ENCODE results near the gene HERPUD1.

- no peak for TF ChIP-seq ZNF841 (CRISPR knock-in tag; IDR thresholded peaks at IDR 0.05; ENCODE audit: borderline replicate concordance)
- no peak for TF ChIP-seq TCF12 (IDR thresholded peaks at IDR 0.05)
- TF ChIP-seq TCF12 (CRISPR knock-in tag; IDR thresholded peaks at IDR 0.05), result no peak
- TF ChIP-seq MYC (CRISPR knock-in tag; IDR thresholded peaks at IDR 0.05; ENCODE audit: borderline replicate concordance), result no peak
- TF ChIP-seq ZBTB43 (CRISPR knock-in tag; conservative IDR thresholded peaks at IDR 0.05), result no peak
- no peak for TF ChIP-seq ZNF17 (CRISPR knock-in tag; IDR thresholded peaks at IDR 0.05)
- no peak for TF ChIP-seq SYNCRIP (IDR thresholded peaks at IDR 0.05; ENCODE audit: insufficient read depth, low read depth, low read length)
- TF ChIP-seq ZBTB7A (CRISPR knock-in tag; IDR thresholded peaks at IDR 0.05), result no peak
- TF ChIP-seq PATZ1 (CRISPR knock-in tag; IDR thresholded peaks at IDR 0.05), result no peak
- TF ChIP-seq POLR2A (IDR thresholded peaks at IDR 0.05; ENCODE audit: insufficient read depth in 1 of 2, low read depth in 2 of 2, low read length in 2 of 2), result no peak
- TF ChIP-seq ZNF563 (CRISPR knock-in tag; IDR thresholded peaks at IDR 0.05), result no peak
- TF ChIP-seq ZNF570 (CRISPR knock-in tag; IDR thresholded peaks at IDR 0.05; ENCODE audit: borderline replicate concordance), result no peak
Observed at GRCh38 chr16:56975714-56976113, 43.8 kb downstream of the HERPUD1 start.
